ENCODE measurements around the gene MED14.

The MED14 gene

DNA sequence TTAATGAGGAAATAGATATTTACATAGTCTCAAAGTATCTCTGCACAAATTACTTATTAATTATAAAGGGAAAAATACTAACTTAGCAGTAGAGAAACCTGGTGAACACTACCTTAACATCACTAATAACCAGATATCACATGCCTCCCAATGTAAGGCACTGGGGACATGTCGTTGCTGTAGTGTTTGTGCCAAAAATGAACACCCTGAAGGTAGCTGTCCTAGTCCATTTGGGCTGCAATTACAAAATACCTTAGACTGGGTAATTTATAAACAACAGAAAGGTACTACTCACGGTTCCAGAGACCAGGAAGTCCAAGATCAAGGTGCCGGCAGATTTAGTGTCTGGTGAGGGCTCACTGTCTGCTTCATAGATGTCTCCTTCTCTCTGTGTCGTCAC, 122.8 kb downstream of the MED14 start:
- Histone ChIP-seq H3K79me2 (ENCODE audit: control insufficient read depth, insufficient read depth, low read length, unreplicated experiment) (no peaks in the 10 kb centered on the region), H2AFZ (ENCODE audit: low read length, unreplicated experiment) (no peak overlapping the region), H3K4me3 (ENCODE audit: low read depth, low read length) (no peak overlapping the region), H3K4me1 (ENCODE audit: control insufficient read depth, insufficient read depth, low read length, unreplicated experiment) (no peaks in the 10 kb centered on the region), H3K27me3 (ENCODE audit: insufficient read depth, low read length) (no peaks in the 10 kb centered on the region), H3K27ac (ENCODE audit: low read depth, low read length) (no peak overlapping the region), H3K36me3 (ENCODE audit: insufficient read depth, low read length) (no peaks in the 10 kb centered on the region)

DNA sequence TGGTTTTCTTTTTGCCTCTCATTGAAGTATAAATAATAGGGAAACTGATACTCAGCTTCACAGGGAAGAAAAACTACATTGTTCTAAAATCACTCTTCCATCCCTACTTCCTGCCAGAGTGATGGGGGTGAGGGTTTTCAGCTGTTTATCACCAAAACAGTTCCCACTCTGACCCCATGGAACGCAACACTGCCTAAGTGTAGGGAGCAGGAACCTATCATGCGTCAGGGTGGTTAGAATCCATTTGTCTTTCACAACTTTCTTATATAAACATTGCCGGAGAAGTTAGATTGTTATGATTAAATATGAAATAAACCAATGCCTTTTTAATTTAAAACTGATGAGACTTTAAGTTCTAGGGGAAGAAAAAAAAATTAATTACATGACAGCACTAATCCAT, 128.0 kb downstream of the MED14 start:
- Histone ChIP-seq H3K4me3 (ENCODE audit: low read depth, low read length) (no peak overlapping the region), H3K36me3 (ENCODE audit: insufficient read depth, low read length) (no peaks in the 10 kb centered on the region), H3K4me1 (ENCODE audit: control insufficient read depth, insufficient read depth, low read length, unreplicated experiment) (no peaks in the 10 kb centered on the region), H2AFZ (ENCODE audit: low read length, unreplicated experiment) (no peak overlapping the region), H3K27ac (ENCODE audit: low read depth, low read length) (no peak overlapping the region), H3K27me3 (ENCODE audit: insufficient read depth, low read length) (no peaks in the 10 kb centered on the region), H3K79me2 (ENCODE audit: control insufficient read depth, insufficient read depth, low read length, unreplicated experiment) (no peaks in the 10 kb centered on the region)

DNA sequence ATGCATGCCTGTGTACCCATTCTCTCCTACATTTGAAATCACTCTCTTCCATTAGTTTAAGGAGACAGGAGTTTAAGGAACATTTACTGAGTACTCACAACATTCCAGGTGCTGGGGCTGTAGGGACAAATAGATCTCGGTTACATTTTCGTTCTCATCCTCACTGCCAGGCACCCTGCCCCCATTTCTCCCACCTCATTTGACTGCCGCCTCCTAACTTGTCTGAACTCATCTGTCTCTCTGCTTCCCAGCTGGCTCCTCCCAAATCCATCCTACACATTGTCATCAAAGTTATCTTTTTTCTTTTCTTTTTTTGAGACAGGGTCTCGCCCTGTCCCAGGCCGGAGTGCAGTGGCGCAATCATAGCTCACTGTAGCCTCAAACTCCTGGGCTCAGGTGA, 131.9 kb downstream of the MED14 start:
- H3K36me3 ChIP-seq (ENCODE audit: insufficient read depth, low read length) = no peaks in the 10 kb centered on the region
- H2AFZ ChIP-seq (ENCODE audit: low read length, unreplicated experiment) = no peak overlapping the region
- H3K27me3 ChIP-seq (ENCODE audit: insufficient read depth, low read length) = no peaks in the 10 kb centered on the region
- no peaks in the 10 kb centered on the region for H3K79me2 ChIP-seq (ENCODE audit: control insufficient read depth, insufficient read depth, low read length, unreplicated experiment)
- no peaks in the 10 kb centered on the region for H3K4me1 ChIP-seq (ENCODE audit: control insufficient read depth, insufficient read depth, low read length, unreplicated experiment)
- no peak overlapping the region for H3K4me3 ChIP-seq (ENCODE audit: low read depth, low read length)
- H3K27ac ChIP-seq (ENCODE audit: low read depth, low read length) = no peak overlapping the region
